ENCODE measurements around the gene PGLYRP4.

PGLYRP4 gene

GRCh38 chr1:153363641-153364040 lies 15.0 kb upstream of the PGLYRP4 start:
- no peaks in the 10 kb centered on the region for H3K9me3 ChIP-seq (ENCODE audit: control insufficient read depth, low read length)
- H3K36me3 ChIP-seq (ENCODE audit: control insufficient read depth, insufficient read depth, low read length), result no peaks in the 10 kb centered on the region
- no peak overlapping the region for H3K27ac ChIP-seq (ENCODE audit: low read depth, low read length, severe bottlenecking)
- 100% methylated on average over 1 of the region's 3 CpGs for WGBS, 2 experiments (ENCODE audit: insufficient coverage in 2 of 2)
- H3K4me3 ChIP-seq (ENCODE audit: extremely low read depth, insufficient read depth, low read length, poor library complexity, severe bottlenecking), result no peak overlapping the region
- H3K4me1 ChIP-seq (ENCODE audit: control insufficient read depth, insufficient read depth, low read length, poor library complexity, severe bottlenecking), result no peaks in the 10 kb centered on the region

- no peak overlapping the region for H3K27ac ChIP-seq (ENCODE audit: low read depth, low read length, severe bottlenecking)
- WGBS, 2 experiments (ENCODE audit: insufficient coverage in 2 of 2), result 83 to 88% methylated on average over 2 to 3 of the region's 3 CpGs
- no peak overlapping the region for H3K4me3 ChIP-seq (ENCODE audit: extremely low read depth, insufficient read depth, low read length, poor library complexity, severe bottlenecking)
- H3K9me3 ChIP-seq (ENCODE audit: control insufficient read depth, low read length), result no peaks in the 10 kb centered on the region
- no peaks in the 10 kb centered on the region for H3K36me3 ChIP-seq (ENCODE audit: control insufficient read depth, insufficient read depth, low read length)
- no peaks in the 10 kb centered on the region for H3K4me1 ChIP-seq (ENCODE audit: control insufficient read depth, insufficient read depth, low read length, poor library complexity, severe bottlenecking)
Observed at GRCh38 chr1:153362187-153362775, 13.6 kb upstream of the PGLYRP4 start.

- H3K36me3 ChIP-seq (ENCODE audit: control insufficient read depth, insufficient read depth, low read length), result no peaks in the 10 kb centered on the region
- H3K9me3 ChIP-seq (ENCODE audit: control insufficient read depth, low read length), result no peaks in the 10 kb centered on the region
- no peak overlapping the region for H3K4me3 ChIP-seq (ENCODE audit: extremely low read depth, insufficient read depth, low read length, poor library complexity, severe bottlenecking)
- H3K4me1 ChIP-seq (ENCODE audit: control insufficient read depth, insufficient read depth, low read length, poor library complexity, severe bottlenecking), result no peaks in the 10 kb centered on the region
- 87 to 97% methylated on average over 3 to 4 of the region's 4 CpGs for WGBS, 2 experiments (ENCODE audit: insufficient coverage in 2 of 2)
- no peak overlapping the region for H3K27ac ChIP-seq (ENCODE audit: low read depth, low read length, severe bottlenecking)
Observed at GRCh38 chr1:153361480-153362109, 13.0 kb upstream of the PGLYRP4 start.

- Histone ChIP-seq H3K4me3 (ENCODE audit: extremely low read depth, insufficient read depth, low read length, poor library complexity, severe bottlenecking) (no peak overlapping the region), H3K9me3 (ENCODE audit: control insufficient read depth, low read length) (no peaks in the 10 kb centered on the region), H3K27ac (ENCODE audit: low read depth, low read length, severe bottlenecking) (no peak overlapping the region), H3K36me3 (ENCODE audit: control insufficient read depth, insufficient read depth, low read length) (no peaks in the 10 kb centered on the region), H3K4me1 (ENCODE audit: control insufficient read depth, insufficient read depth, low read length, poor library complexity, severe bottlenecking) (no peaks in the 10 kb centered on the region)
- WGBS, 2 experiments (ENCODE audit: insufficient coverage in 2 of 2), result 94% methylated on average over 10 of the region's 11 CpGs
Observed at GRCh38 chr1:153360592-153361479, 12.2 kb upstream of the PGLYRP4 start.

GRCh38 chr1:153360190-153360589 lies 11.5 kb upstream of the PGLYRP4 start:
- 85 to 92% methylated on average over 2 of the region's 2 CpGs for WGBS, 2 experiments (ENCODE audit: insufficient coverage in 2 of 2)
- Histone ChIP-seq H3K4me3 (ENCODE audit: extremely low read depth, insufficient read depth, low read length, poor library complexity, severe bottlenecking) (no peak overlapping the region), H3K4me1 (ENCODE audit: control insufficient read depth, insufficient read depth, low read length, poor library complexity, severe bottlenecking) (no peaks in the 10 kb centered on the region), H3K9me3 (ENCODE audit: control insufficient read depth, low read length) (no peaks in the 10 kb centered on the region), H3K27ac (ENCODE audit: low read depth, low read length, severe bottlenecking) (no peak overlapping the region), H3K36me3 (ENCODE audit: control insufficient read depth, insufficient read depth, low read length) (no peaks in the 10 kb centered on the region)

GRCh38 chr1:153359241-153359640 lies 10.6 kb upstream of the PGLYRP4 start:
- no peaks in the 10 kb centered on the region for H3K9me3 ChIP-seq (ENCODE audit: control insufficient read depth, low read length)
- no peak overlapping the region for H3K27ac ChIP-seq (ENCODE audit: low read depth, low read length, severe bottlenecking)
- H3K36me3 ChIP-seq (ENCODE audit: control insufficient read depth, insufficient read depth, low read length), result no peaks in the 10 kb centered on the region
- no peaks in the 10 kb centered on the region for H3K4me1 ChIP-seq (ENCODE audit: control insufficient read depth, insufficient read depth, low read length, poor library complexity, severe bottlenecking)
- no peak overlapping the region for H3K4me3 ChIP-seq (ENCODE audit: extremely low read depth, insufficient read depth, low read length, poor library complexity, severe bottlenecking)
- whole genome bisulfite sequencing, 2 experiments (ENCODE audit: insufficient coverage in 2 of 2), result 80% methylated on average over 2 of the region's 6 CpGs; no CpG with 5 or more reads in 1 of the 2 experiments

GRCh38 chr1:153358691-153358975 lies 10.0 kb upstream of the PGLYRP4 start:
- H3K27ac ChIP-seq (ENCODE audit: low read depth, low read length, severe bottlenecking), result no peak overlapping the region
- no peak overlapping the region for H3K4me3 ChIP-seq (ENCODE audit: extremely low read depth, insufficient read depth, low read length, poor library complexity, severe bottlenecking)
- no peaks in the 10 kb centered on the region for H3K4me1 ChIP-seq (ENCODE audit: control insufficient read depth, insufficient read depth, low read length, poor library complexity, severe bottlenecking)
- no peaks in the 10 kb centered on the region for H3K9me3 ChIP-seq (ENCODE audit: control insufficient read depth, low read length)
- no peaks in the 10 kb centered on the region for H3K36me3 ChIP-seq (ENCODE audit: control insufficient read depth, insufficient read depth, low read length)
- WGBS, 2 experiments (ENCODE audit: insufficient coverage in 2 of 2), result 80 to 100% methylated on average over 2 to 3 of the region's 3 CpGs

- 91 to 95% methylated on average over 11 of the region's 11 CpGs for WGBS, 2 experiments (ENCODE audit: insufficient coverage in 2 of 2)
- H3K27ac ChIP-seq (ENCODE audit: low read depth, low read length, severe bottlenecking), result no peak within 1 kb of the TSS
Observed at GRCh38 chr1:153357853-153358690, 9.4 kb upstream of the PGLYRP4 start, which contains the start of gene S100A9. TSS of gene S100A9 (plus strand) at chr1:153357854. CDS start at chr1:153358284, 430 bp downstream.

GRCh38 chr1:153357076-153357852 lies 8.6 kb upstream of the PGLYRP4 start:
- WGBS, 2 experiments (ENCODE audit: insufficient coverage in 2 of 2), result 90 to 91% methylated on average over 7 of the region's 10 CpGs
- Histone ChIP-seq H3K27ac (ENCODE audit: low read depth, low read length, severe bottlenecking) (no peak overlapping the region), H3K9me3 (ENCODE audit: control insufficient read depth, low read length) (no peaks in the 10 kb centered on the region), H3K36me3 (ENCODE audit: control insufficient read depth, insufficient read depth, low read length) (no peaks in the 10 kb centered on the region), H3K4me1 (ENCODE audit: control insufficient read depth, insufficient read depth, low read length, poor library complexity, severe bottlenecking) (no peaks in the 10 kb centered on the region), H3K4me3 (ENCODE audit: extremely low read depth, insufficient read depth, low read length, poor library complexity, severe bottlenecking) (no peak overlapping the region)

More at GRCh38 chr1:153357853-153358690, 9.4 kb upstream of the PGLYRP4 start, which contains the start of gene S100A9:
- Histone ChIP-seq H3K9me3 (ENCODE audit: control insufficient read depth, low read length) (no peaks in the 10 kb centered on the region), H3K4me3 (ENCODE audit: extremely low read depth, insufficient read depth, low read length, poor library complexity, severe bottlenecking) (no peak within 1 kb of the TSS), H3K36me3 (ENCODE audit: control insufficient read depth, insufficient read depth, low read length) (no peaks in the 10 kb centered on the region), H3K4me1 (ENCODE audit: control insufficient read depth, insufficient read depth, low read length, poor library complexity, severe bottlenecking) (no peaks in the 10 kb centered on the region)

Measured in mesodermal cell (in vitro differentiated cells).